IPS-20b (cell line): Measurements from ENCODE around the gene COX4I1.

Source experiments
- H3K27ac ChIP-seq: one replicate; pipeline ENCODE4 v1.5.1; 2013; ENCODE audit warnings: low read length
- H3K27me3 ChIP-seq: 2 replicates; pipeline ENCODE4 v1.6.1; 2013; ENCODE audit warnings: mild to moderate bottlenecking, low read length, inconsistent platforms; ENCODE audit not compliant: insufficient read depth
- H3K36me3 ChIP-seq: 2 replicates; pipeline ENCODE4 v1.6.1; 2013; ENCODE audit warnings: low read depth, mild to moderate bottlenecking, inconsistent platforms, low read length, moderate library complexity; ENCODE audit not compliant: insufficient read depth
- H3K4me1 ChIP-seq: 2 replicates; pipeline ENCODE4 v1.6.1; 2013; ENCODE audit warnings: mild to moderate bottlenecking, control low read depth, inconsistent platforms, low read length, moderate library complexity; ENCODE audit not compliant: insufficient read depth
- H3K4me3 ChIP-seq: 2 replicates; pipeline ENCODE4 v1.5.1; 2013; ENCODE audit warnings: mild to moderate bottlenecking, low read length, inconsistent platforms
- H3K9ac ChIP-seq: 2 replicates; pipeline ENCODE4 v1.6.1; 2013; ENCODE audit warnings: low read depth, mild to moderate bottlenecking, inconsistent platforms, low read length, moderate library complexity
- H3K9me3 ChIP-seq: 2 replicates; pipeline ENCODE4 v1.6.1; 2013; ENCODE audit warnings: mild to moderate bottlenecking, low read depth, low read length, inconsistent platforms; ENCODE audit not compliant: insufficient read depth

The COX4I1 gene

GRCh38 chr16:85847681-85848601, 48.4 kb downstream of the COX4I1 start:
- Histone ChIP-seq H3K27ac (no peak overlapping the region), H3K27me3 (no peaks in the 10 kb centered on the region), H3K4me1 (no peaks in the 10 kb centered on the region), H3K9ac (no peak overlapping the region), H3K4me3 (no peak overlapping the region), H3K9me3 (no peaks in the 10 kb centered on the region), H3K36me3 (no peaks in the 10 kb centered on the region)

DNA sequence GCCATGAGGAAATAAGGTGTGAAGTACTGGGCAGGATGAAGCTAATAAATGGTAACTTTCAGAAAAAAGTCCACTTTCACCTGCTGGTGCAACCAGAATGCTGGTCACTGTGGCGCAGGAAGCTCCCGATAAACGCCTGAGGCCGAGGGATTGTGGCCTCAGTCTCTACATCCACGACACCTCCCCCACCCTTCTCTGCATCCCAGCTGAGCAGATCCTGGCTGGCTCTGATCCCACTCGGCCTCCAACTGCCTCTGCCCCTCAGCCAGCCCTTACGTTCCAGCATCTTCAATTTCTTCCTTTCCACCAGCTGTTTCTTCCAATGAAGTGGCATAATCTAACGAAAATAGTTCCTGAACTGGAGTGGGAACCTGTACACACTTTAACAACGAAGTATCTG, 49.5 kb downstream of the COX4I1 start:
- Histone ChIP-seq H3K9ac (no peak overlapping the region), H3K4me1 (no peaks in the 10 kb centered on the region), H3K27ac (no peak overlapping the region), H3K4me3 (no peak overlapping the region), H3K9me3 (no peaks in the 10 kb centered on the region), H3K27me3 (no peaks in the 10 kb centered on the region), H3K36me3 (no peaks in the 10 kb centered on the region)

DNA sequence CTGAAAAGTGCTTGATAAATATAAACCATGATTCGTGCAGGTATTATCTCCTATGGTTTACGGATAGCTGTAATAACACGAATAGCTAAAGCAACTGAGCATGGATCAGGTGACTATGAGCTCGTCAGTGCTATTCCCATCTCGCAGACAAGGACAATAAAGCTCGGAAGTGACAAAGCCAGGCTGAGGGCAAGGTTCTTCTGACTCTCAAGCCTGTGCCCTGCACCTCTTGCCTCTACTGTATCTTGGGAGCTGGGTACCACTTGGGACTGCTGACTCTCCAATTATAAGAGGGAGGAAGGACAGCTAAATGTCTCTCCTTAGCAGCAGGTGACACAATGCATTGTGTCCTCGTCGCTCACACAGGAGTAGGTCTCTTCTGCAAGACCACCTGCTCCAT, 49.9 kb downstream of the COX4I1 start:
- H3K36me3 ChIP-seq, result no peaks in the 10 kb centered on the region
- H3K9me3 ChIP-seq, result no peaks in the 10 kb centered on the region
- no peak overlapping the region for H3K9ac ChIP-seq
- H3K27ac ChIP-seq, result no peak overlapping the region
- H3K27me3 ChIP-seq, result no peaks in the 10 kb centered on the region
- H3K4me1 ChIP-seq, result no peaks in the 10 kb centered on the region
- no peak overlapping the region for H3K4me3 ChIP-seq

- Histone ChIP-seq H3K27me3 (no peaks in the 10 kb centered on the region), H3K4me3 (no peak overlapping the region), H3K9ac (no peak overlapping the region), H3K36me3 (no peaks in the 10 kb centered on the region), H3K9me3 (no peaks in the 10 kb centered on the region), H3K4me1 (no peaks in the 10 kb centered on the region), H3K27ac (no peak overlapping the region)
Measured at GRCh38 chr16:85850344-85850880, 50.9 kb downstream of the COX4I1 start.

- no peak overlapping the region for H3K9ac ChIP-seq
- no peak overlapping the region for H3K4me3 ChIP-seq
- H3K27me3 ChIP-seq, result no peaks in the 10 kb centered on the region
- no peaks in the 10 kb centered on the region for H3K9me3 ChIP-seq
- no peaks in the 10 kb centered on the region for H3K4me1 ChIP-seq
- H3K36me3 ChIP-seq, result no peaks in the 10 kb centered on the region
- no peak overlapping the region for H3K27ac ChIP-seq
Measured at GRCh38 chr16:85851034-85851785, 51.7 kb downstream of the COX4I1 start.

GRCh38 chr16:85853547-85854545, 54.4 kb downstream of the COX4I1 start:
- H3K36me3 ChIP-seq, result no peaks in the 10 kb centered on the region
- no peak overlapping the region for H3K4me3 ChIP-seq
- no peaks in the 10 kb centered on the region for H3K9me3 ChIP-seq
- no peaks in the 10 kb centered on the region for H3K4me1 ChIP-seq
- no peak overlapping the region for H3K27ac ChIP-seq
- no peak overlapping the region for H3K9ac ChIP-seq
- H3K27me3 ChIP-seq, result no peaks in the 10 kb centered on the region

DNA sequence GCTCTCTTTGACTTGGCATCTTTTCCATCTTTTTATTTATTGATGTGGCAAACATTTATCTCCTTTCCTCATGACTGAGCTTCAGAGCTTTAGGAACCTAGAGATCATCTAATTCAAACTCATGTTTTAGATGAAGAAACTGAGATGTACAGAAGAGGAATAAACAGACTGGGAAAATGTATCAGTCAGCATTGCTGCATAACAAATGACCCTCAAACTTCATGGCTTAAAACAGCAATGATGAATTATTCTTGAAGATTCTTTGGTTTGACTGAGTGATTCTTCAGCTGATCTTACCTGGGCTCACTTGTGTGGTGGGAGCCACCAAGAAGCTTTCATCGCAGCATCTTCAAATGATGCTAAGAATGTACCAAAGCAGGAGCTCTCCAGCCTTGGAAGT, 55.4 kb downstream of the COX4I1 start:
- Histone ChIP-seq H3K27me3 (no peaks in the 10 kb centered on the region), H3K9me3 (no peaks in the 10 kb centered on the region), H3K4me3 (no peak overlapping the region), H3K27ac (no peak overlapping the region), H3K9ac (no peak overlapping the region), H3K36me3 (no peaks in the 10 kb centered on the region), H3K4me1 (no peaks in the 10 kb centered on the region)

- no peaks in the 10 kb centered on the region for H3K36me3 ChIP-seq
- no peak overlapping the region for H3K27ac ChIP-seq
- no peaks in the 10 kb centered on the region for H3K4me1 ChIP-seq
- H3K27me3 ChIP-seq, result no peaks in the 10 kb centered on the region
- no peaks in the 10 kb centered on the region for H3K9me3 ChIP-seq
- no peak overlapping the region for H3K4me3 ChIP-seq
- H3K9ac ChIP-seq, result no peak overlapping the region
Measured at GRCh38 chr16:85856079-85856478, 56.6 kb downstream of the COX4I1 start.

DNA sequence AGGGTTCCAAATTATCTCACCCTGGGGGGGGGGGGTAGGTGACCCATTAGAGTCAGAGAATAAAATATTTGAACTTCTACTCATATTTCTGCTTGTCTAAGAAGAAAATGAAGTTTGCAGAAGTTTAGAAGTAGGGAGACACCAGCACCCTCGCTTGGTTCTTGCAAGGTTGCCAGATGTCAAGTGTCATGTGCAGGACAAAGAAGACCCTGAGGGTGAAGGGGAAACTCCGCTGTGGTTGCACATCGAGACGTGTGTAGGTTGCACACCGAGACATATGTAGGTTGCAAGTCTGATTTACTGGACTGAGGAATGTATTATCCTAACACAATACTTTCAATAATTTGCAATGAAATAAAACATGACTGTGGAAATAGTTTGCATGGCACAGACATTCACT, 57.1 kb downstream of the COX4I1 start:
- no peak overlapping the region for H3K9ac ChIP-seq
- no peak overlapping the region for H3K27ac ChIP-seq
- no peak overlapping the region for H3K4me3 ChIP-seq
- no peaks in the 10 kb centered on the region for H3K36me3 ChIP-seq
- H3K4me1 ChIP-seq, result no peaks in the 10 kb centered on the region
- no peaks in the 10 kb centered on the region for H3K9me3 ChIP-seq
- H3K27me3 ChIP-seq, result no peaks in the 10 kb centered on the region
